ENCODE data around the gene AKR1C4. TPM values are rescaled to one million over a fixed set of nuclear protein-coding genes. Genes with fewer than 3 reads are reported as not detected.

AKR1C4 gene
- total and polyA plus RNA-seq, 4 experiments from 2014 or later = not detected

DNA sequence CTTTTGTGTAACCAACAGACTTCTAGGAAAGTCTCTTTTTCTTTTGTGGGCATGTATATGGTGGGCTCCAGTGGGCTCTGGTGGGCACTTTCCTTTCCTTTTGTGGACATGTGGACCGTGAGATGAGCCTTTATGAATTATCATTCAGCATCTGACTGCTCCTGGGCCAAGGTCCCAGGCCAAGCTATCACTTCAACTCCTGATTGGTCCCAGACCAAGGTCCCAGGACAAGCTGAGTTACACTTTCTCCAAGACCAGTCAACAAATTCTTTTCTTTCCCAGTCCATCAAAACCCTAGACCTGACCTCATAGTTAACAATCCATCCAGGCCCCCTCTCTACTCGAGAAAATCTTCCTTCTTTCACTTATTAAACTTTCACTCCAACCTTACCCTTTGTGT lies 12.7 kb upstream of the AKR1C4 start:
- ChIA-PET CTCF (ENCODE audit: partially characterized antibody) (no interaction called here), POLR2A (ENCODE audit: partially characterized antibody) (no interaction called here)
- Histone ChIP-seq H3K4me1 (ENCODE audit: insufficient read depth, low read length) (no peaks in the 10 kb centered on the region), H3K27ac (ENCODE audit: low read depth, low read length) (no peak overlapping the region), H3K9me3 (ENCODE audit: control insufficient read depth in 1 of 2, low read length in 2 of 2) (no peaks in the 10 kb centered on the region), H3K4me3 (ENCODE audit: low read length in 2 of 2) (no peak overlapping the region), H3K27me3 (ENCODE audit: insufficient read depth, low read length) (no peaks in the 10 kb centered on the region), H3K36me3 (ENCODE audit: insufficient read depth, low read length) (no peaks in the 10 kb centered on the region)
- Mint-ChIP-seq H3K9me3 (peaks cover 0 to 7% (median 3%) of the 10 kb centered on the region in 8 donors), H3K4me1 (no peaks in the 10 kb centered on the region), H3K27me3 (peaks cover 0 to 8% of the 10 kb centered on the region in 2 donors), H3K4me3 (no peak overlapping the region), H3K36me3 (peaks cover 4 to 15% of the 10 kb centered on the region in 2 donors), H3K27ac (no peak overlapping the region)
- intact Hi-C loops (cut with micrococcal nuclease) = no loop called here
- no peak for DNase-seq

- intact Hi-C loops (cut with micrococcal nuclease) = no loop called here
- no peaks in the 10 kb centered on the region for H3K4me1 Mint-ChIP-seq
- H3K27me3 Mint-ChIP-seq = peaks cover 0 to 8% of the 10 kb centered on the region in 2 donors
- ChIA-PET POLR2A (ENCODE audit: partially characterized antibody) (no interaction called here), CTCF (ENCODE audit: partially characterized antibody) (no interaction called here)
- H3K36me3 Mint-ChIP-seq = peaks cover 2 to 15% of the 10 kb centered on the region in 2 donors
- Histone ChIP-seq H3K4me3 (ENCODE audit: low read length in 2 of 2) (no peak within 1 kb of the TSS), H3K4me1 (ENCODE audit: insufficient read depth, low read length) (no peaks in the 10 kb centered on the region), H3K27me3 (ENCODE audit: insufficient read depth, low read length) (no peaks in the 10 kb centered on the region), H3K9me3 (ENCODE audit: control insufficient read depth in 1 of 2, low read length in 2 of 2) (no peaks in the 10 kb centered on the region), H3K36me3 (ENCODE audit: insufficient read depth, low read length) (no peaks in the 10 kb centered on the region), H3K27ac (ENCODE audit: low read depth, low read length) (no peak within 1 kb of the TSS)
- DNase-seq = no peak
- H3K27ac Mint-ChIP-seq = no peak within 1 kb of the TSS
- H3K4me3 Mint-ChIP-seq = no peak within 1 kb of the TSS
- H3K9me3 Mint-ChIP-seq = peaks cover 0 to 6% (median 0%) of the 10 kb centered on the region in 8 donors
Observed at GRCh38 chr10:5184987-5185775, 11.5 kb upstream of the AKR1C4 start, which contains the start of gene AKR1C8. AKR1C8 (minus strand) TSS chr10:5185150; CDS start chr10:5185104, 46 bp downstream.

DNA sequence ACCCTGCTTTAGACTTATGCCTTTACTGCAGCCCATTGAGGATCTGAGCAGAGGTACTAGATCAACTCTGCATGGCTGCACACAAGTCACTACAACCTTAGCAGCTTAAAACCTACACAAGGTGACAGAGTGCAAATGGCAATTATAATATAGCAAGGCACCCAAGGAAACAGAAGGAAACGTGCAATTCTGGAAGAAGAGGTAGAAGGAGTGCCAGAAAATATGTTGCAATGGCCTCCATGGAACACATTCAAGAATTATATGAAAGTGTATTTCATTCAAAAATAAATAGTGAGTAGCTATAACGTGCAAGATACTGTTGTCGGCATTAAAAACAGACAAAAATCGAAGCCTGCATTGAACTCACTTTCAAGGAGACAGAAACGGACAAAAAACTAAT lies 8.8 kb upstream of the AKR1C4 start:
- Mint-ChIP-seq H3K4me3 (no peak overlapping the region), H3K27ac (no peak overlapping the region), H3K36me3 (peaks cover 2 to 15% of the 10 kb centered on the region in 2 donors), H3K4me1 (no peaks in the 10 kb centered on the region), H3K9me3 (peaks cover 0 to 8% (median 0%) of the 10 kb centered on the region in 8 donors), H3K27me3 (peaks cover 0 to 8% of the 10 kb centered on the region in 2 donors)
- DNase-seq = no peak
- Histone ChIP-seq H3K4me1 (ENCODE audit: insufficient read depth, low read length) (no peaks in the 10 kb centered on the region), H3K27ac (ENCODE audit: low read depth, low read length) (no peak overlapping the region), H3K36me3 (ENCODE audit: insufficient read depth, low read length) (no peaks in the 10 kb centered on the region), H3K9me3 (ENCODE audit: control insufficient read depth in 1 of 2, low read length in 2 of 2) (no peaks in the 10 kb centered on the region), H3K4me3 (ENCODE audit: low read length in 2 of 2) (no peak overlapping the region), H3K27me3 (ENCODE audit: insufficient read depth, low read length) (no peaks in the 10 kb centered on the region)
- ChIA-PET POLR2A (ENCODE audit: partially characterized antibody) (interaction anchor here (1.4 kb wide), 1 partner anchor 105 kb away, joined by 3 read pairs; no protein-coding TSS in a partner anchor), CTCF (ENCODE audit: partially characterized antibody) (interaction anchor here (1.7 kb wide), 1 partner anchor 62 kb away, joined by 3 read pairs; no protein-coding TSS in a partner anchor)
- intact Hi-C loops (cut with micrococcal nuclease) = no loop called here

DNA sequence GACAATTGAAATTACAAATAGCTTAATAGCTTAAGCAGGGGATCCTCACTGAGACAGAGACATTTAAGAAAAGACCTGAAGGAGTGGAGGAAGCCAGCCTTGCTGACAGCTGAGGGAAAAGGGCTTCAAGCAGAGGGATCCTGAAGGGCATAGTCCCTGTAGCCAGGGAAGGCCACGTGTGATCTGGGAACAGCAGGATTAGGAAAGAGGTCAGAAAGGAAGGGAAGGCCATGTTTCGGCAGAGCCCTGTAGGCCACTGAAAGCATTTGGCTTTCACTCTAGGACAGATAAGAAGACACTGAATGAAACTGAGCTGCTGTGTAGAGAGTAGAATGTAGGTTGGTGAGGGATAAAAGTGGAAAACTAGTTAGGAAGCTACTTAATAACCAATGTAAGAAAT lies 8.3 kb upstream of the AKR1C4 start:
- no peak for DNase-seq
- H3K9me3 ChIP-seq (ENCODE audit: control insufficient read depth in 1 of 2, low read length in 2 of 2) = no peaks in the 10 kb centered on the region
- peaks cover 2 to 13% of the 10 kb centered on the region in 2 donors for H3K36me3 Mint-ChIP-seq
- H3K9me3 Mint-ChIP-seq = peaks cover 0 to 8% (median 0%) of the 10 kb centered on the region in 8 donors
- no peaks in the 10 kb centered on the region for H3K4me1 Mint-ChIP-seq
- no peaks in the 10 kb centered on the region for H3K27me3 ChIP-seq (ENCODE audit: insufficient read depth, low read length)
- H3K4me3 Mint-ChIP-seq = no peak overlapping the region
- no peak overlapping the region for H3K4me3 ChIP-seq (ENCODE audit: low read length in 2 of 2)
- peaks cover 0 to 7% of the 10 kb centered on the region in 2 donors for H3K27me3 Mint-ChIP-seq
- no peak overlapping the region for H3K27ac Mint-ChIP-seq
- no peaks in the 10 kb centered on the region for H3K36me3 ChIP-seq (ENCODE audit: insufficient read depth, low read length)
- H3K4me1 ChIP-seq (ENCODE audit: insufficient read depth, low read length) = no peaks in the 10 kb centered on the region
- POLR2A ChIA-PET (ENCODE audit: partially characterized antibody) = interaction anchor here (1.4 kb wide), 1 partner anchor 104 kb away, joined by 3 read pairs; no protein-coding TSS in a partner anchor
- H3K27ac ChIP-seq (ENCODE audit: low read depth, low read length) = no peak overlapping the region
- CTCF ChIA-PET (ENCODE audit: partially characterized antibody) = interaction anchor here (1.7 kb wide), 1 partner anchor 62 kb away, joined by 3 read pairs; no protein-coding TSS in a partner anchor
- intact Hi-C loops (cut with micrococcal nuclease) = no loop called here

GRCh38 chr10:5194431-5194830 lies 2.2 kb upstream of the AKR1C4 start:
- peaks cover 0 to 1% (median 0%) of the 10 kb centered on the region in 8 donors for H3K9me3 Mint-ChIP-seq
- DNase-seq = no peak
- Histone ChIP-seq H3K27ac (ENCODE audit: low read depth, low read length) (no peak overlapping the region), H3K4me3 (ENCODE audit: low read length in 2 of 2) (no peak overlapping the region), H3K27me3 (ENCODE audit: insufficient read depth, low read length) (no peaks in the 10 kb centered on the region), H3K36me3 (ENCODE audit: insufficient read depth, low read length) (no peaks in the 10 kb centered on the region), H3K4me1 (ENCODE audit: insufficient read depth, low read length) (no peaks in the 10 kb centered on the region), H3K9me3 (ENCODE audit: control insufficient read depth in 1 of 2, low read length in 2 of 2) (no peaks in the 10 kb centered on the region)
- ChIA-PET POLR2A (ENCODE audit: partially characterized antibody) (no interaction called here), CTCF (ENCODE audit: partially characterized antibody) (no interaction called here)
- H3K27me3 Mint-ChIP-seq = no peaks in the 10 kb centered on the region
- intact Hi-C loops (cut with micrococcal nuclease) = no loop called here
- H3K36me3 Mint-ChIP-seq = no peaks in the 10 kb centered on the region
- H3K4me1 Mint-ChIP-seq = no peaks in the 10 kb centered on the region
- no peak overlapping the region for H3K27ac Mint-ChIP-seq
- no peak overlapping the region for H3K4me3 Mint-ChIP-seq

DNA sequence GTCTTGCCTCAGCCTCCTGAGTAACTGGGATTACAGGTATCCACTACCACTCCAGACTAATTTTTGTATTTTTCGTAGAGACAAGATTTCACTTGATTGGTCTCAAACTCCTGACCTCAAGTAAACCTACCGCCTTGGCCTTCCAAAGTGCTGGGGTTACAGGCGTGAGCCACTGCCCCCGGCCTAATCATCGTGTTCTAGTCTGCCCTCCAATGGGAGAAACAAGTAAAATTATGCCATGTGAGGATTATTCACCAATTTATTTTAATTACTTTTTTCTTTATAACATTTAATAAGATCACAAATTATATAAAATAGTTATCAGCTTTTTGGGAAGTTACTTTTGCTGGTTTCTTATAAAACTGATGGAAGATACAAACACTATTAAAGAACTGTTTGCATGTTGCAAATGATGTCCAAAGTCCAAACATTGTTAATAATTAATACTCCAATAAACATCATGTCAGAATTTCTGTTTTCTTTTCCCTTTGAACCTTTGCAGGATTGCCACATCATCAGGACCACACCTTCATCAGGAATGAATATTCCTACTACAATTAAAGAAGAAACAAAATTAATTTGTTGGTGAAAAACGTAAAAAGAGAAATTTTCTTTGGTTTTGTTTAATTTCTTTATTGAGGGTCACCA lies 786 bp upstream of the AKR1C4 start:
- ChIA-PET POLR2A (ENCODE audit: partially characterized antibody) (no interaction called here), CTCF (ENCODE audit: partially characterized antibody) (no interaction called here)
- no peak overlapping the region for H3K4me3 Mint-ChIP-seq
- no peaks in the 10 kb centered on the region for H3K36me3 Mint-ChIP-seq
- no peaks in the 10 kb centered on the region for H3K27me3 Mint-ChIP-seq
- Histone ChIP-seq H3K4me1 (ENCODE audit: insufficient read depth, low read length) (no peaks in the 10 kb centered on the region), H3K36me3 (ENCODE audit: insufficient read depth, low read length) (no peaks in the 10 kb centered on the region), H3K27me3 (ENCODE audit: insufficient read depth, low read length) (no peaks in the 10 kb centered on the region), H3K27ac (ENCODE audit: low read depth, low read length) (no peak overlapping the region), H3K4me3 (ENCODE audit: low read length in 2 of 2) (no peak overlapping the region), H3K9me3 (ENCODE audit: control insufficient read depth in 1 of 2, low read length in 2 of 2) (no peaks in the 10 kb centered on the region)
- intact Hi-C loops (cut with micrococcal nuclease) = no loop called here
- H3K27ac Mint-ChIP-seq = no peak overlapping the region
- peaks cover 0 to 3% (median 0%) of the 10 kb centered on the region in 8 donors for H3K9me3 Mint-ChIP-seq
- DNase-seq = no peak
- no peaks in the 10 kb centered on the region for H3K4me1 Mint-ChIP-seq

GRCh38 chr10:5198386-5198785 lies 1.7 kb downstream of the AKR1C4 start:
- no peaks in the 10 kb centered on the region for H3K36me3 ChIP-seq (ENCODE audit: insufficient read depth, low read length)
- no peak overlapping the region for H3K27ac Mint-ChIP-seq
- ChIA-PET CTCF (ENCODE audit: partially characterized antibody) (no interaction called here), POLR2A (ENCODE audit: partially characterized antibody) (no interaction called here)
- H3K27ac ChIP-seq (ENCODE audit: low read depth, low read length) = no peak overlapping the region
- DNase-seq = no peak
- H3K4me1 Mint-ChIP-seq = no peaks in the 10 kb centered on the region
- no peaks in the 10 kb centered on the region for H3K9me3 ChIP-seq (ENCODE audit: control insufficient read depth in 1 of 2, low read length in 2 of 2)
- H3K4me3 ChIP-seq (ENCODE audit: low read length in 2 of 2) = no peak overlapping the region
- H3K9me3 Mint-ChIP-seq = peaks cover 3 to 22% (median 14%) of the 10 kb centered on the region in 8 donors
- intact Hi-C loops (cut with micrococcal nuclease) = no loop called here
- peaks cover 1 to 2% of the 10 kb centered on the region in 2 donors for H3K27me3 Mint-ChIP-seq
- no peaks in the 10 kb centered on the region for H3K27me3 ChIP-seq (ENCODE audit: insufficient read depth, low read length)
- H3K4me3 Mint-ChIP-seq = no peak overlapping the region
- peaks cover 0 to 1% of the 10 kb centered on the region in 2 donors for H3K36me3 Mint-ChIP-seq
- no peaks in the 10 kb centered on the region for H3K4me1 ChIP-seq (ENCODE audit: insufficient read depth, low read length)
